GM18909 (cell line): ENCODE results near the gene PSAP.
A peak's percentile ranks its signal among the peaks of the same experiment; 100 is the strongest.

ENCODE experiments used
- ATAC-seq: cut with Tn5 transposase; IDR thresholded peaks from one replicate; pipeline ENCODE4 v1.9.1; 2021; ENCODE audit warnings: mild to moderate bottlenecking; ENCODE audit not compliant: unreplicated experiment, poor library complexity

Gene PSAP

DNA sequence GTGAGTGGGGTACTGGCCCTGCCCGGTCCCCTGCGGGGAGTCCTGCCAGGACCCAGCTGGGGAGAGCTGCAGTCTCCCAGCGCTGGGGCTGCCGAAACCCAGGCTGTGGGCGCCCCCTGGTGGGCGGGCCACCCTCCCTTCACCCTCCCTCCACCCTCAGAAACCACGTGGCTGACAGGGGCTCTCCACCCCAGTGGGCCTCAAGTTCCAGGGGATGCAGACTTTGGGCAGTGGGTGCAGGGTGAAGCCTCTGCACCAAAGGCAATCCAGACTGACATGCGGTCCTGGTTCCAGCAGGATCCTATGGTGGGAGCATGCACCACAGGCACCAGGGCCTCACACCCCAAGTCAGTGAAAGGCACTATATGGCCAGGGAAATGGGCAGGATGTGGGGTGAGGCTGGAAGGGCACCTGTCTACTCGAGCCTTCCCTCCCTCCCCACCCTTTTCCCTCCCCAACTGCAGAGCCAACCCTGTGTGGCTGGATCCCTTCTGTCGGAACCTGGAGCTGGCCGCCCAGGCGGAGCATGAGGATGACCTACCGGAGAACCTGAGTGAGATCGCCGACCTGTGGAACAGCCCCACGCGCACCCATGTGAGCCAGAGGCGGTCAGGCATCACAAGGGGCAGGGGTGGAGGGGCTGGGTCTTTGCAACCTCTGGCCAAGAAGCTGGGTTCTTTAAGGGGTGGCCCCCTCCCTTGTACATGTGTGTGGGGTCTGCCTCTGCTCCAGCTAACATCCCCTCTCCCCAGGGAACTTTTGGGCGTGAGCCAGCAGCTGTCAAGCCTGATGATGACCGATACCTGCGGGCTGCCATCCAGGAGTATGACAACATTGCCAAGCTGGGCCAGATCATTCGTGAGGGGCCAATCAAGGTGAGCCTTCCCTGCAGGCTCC lies 38.8 kb downstream of the PSAP start:
- ATAC-seq = peak; percentile 72

DNA sequence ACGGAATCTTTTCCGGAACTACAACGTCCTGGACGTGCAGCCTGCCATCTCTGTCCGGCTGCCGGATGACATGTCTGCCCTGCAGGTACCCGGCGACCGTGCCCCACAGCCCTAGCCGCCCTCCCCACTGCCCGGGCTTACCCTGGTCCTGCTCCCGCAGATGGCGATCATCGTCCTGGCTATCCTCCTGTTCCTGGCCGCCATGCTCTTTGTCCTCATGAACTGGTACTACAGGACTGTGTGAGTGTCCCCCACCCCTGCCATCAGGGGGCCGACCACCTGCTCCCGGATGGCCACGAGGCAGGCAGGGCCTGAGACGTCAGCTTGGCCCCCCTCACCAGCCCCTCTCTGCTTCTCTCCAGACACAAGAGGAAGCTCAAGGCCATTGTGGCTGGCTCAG lies 39.7 kb downstream of the PSAP start:
- no peak for ATAC-seq

DNA sequence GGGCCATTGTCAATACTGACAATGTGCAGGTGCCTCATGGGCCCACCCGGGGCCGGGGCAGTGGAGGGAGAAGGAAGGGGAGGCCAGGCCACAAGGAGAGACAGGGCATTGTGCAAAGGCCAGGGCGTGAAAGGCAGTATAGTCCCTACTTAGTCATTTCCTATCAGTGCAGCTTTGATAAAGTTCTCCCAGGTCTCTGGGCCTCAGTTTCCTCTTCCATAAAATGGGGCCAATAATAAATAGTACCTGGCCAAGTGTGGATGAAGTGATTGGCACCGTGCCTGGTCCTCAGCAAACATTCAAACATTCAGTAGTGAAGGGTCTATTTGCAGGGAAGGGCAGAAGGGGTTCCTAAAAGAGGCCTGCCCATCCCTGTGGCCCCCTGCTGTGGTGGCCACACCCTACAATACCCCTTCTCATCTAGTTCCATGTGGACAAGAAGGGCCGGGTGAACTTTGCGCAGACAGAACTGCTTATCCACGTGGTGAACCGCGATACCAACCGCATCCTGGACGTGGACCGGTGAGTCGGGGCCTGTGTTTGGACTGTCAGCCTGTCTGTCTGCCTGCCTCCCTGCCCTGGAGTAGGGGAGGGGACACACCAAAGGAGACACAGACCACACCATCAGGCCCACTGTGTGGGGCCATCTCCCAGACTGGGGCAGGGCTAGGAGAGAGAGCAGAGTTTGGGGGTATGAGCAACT lies 40.9 kb downstream of the PSAP start:
- ATAC-seq = no peak

DNA sequence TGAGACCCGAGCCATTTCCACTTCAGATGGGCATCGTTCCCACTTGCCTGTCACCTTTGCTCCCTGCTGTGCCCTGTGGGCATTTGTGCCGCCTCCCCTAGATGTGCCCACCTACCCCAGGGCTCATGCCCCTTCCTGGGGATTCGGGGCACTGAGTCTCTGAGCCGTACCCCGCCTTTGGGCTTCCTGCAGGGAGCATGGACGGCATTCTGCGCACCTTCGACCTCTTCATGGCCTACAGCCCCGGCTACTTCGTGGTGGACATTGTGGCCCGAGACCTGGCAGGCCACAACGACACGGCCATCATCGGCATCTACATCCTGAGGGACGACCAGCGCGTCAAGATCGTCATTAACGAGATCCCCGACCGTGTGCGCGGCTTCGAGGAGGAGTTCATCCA lies 41.4 kb downstream of the PSAP start:
- no peak for ATAC-seq

DNA sequence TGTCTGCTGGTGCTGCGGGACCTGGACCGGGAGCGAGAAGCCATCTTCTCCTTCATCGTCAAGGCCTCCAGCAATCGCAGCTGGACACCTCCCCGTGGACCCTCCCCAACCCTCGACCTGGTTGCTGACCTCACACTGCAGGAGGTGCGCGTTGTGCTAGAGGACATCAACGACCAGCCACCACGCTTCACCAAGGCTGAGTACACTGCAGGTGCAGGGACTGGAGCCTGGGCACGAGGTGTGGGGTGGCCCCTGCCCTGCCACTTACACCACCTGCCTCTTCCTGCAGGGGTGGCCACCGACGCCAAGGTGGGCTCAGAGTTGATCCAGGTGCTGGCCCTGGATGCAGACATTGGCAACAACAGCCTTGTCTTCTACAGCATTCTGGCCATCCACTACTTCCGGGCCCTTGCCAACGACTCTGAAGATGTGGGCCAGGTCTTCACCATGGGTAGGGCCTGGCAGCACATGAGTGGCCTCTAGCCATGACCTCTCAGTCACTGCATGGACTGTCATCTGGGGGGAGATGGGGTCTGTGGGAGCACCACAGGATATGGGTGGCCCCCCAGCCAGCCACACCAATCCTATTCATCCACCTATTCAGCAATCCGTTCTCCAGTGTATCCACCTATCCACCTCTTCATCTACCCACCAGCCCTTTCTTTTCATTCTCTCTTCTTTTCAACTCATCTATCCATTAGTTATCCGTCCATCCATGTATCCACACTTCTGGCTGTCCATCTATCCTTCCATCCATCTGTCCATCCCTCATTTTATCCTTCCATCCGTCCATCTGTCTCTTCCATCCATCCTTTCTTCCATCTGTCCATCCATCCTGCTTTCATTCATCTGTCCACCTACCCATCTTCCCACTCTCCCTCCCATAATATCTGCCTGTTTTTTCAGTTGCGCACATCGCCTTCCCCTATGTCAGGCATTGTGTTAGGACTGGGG lies 43.2 kb downstream of the PSAP start:
- ATAC-seq = no peak

DNA sequence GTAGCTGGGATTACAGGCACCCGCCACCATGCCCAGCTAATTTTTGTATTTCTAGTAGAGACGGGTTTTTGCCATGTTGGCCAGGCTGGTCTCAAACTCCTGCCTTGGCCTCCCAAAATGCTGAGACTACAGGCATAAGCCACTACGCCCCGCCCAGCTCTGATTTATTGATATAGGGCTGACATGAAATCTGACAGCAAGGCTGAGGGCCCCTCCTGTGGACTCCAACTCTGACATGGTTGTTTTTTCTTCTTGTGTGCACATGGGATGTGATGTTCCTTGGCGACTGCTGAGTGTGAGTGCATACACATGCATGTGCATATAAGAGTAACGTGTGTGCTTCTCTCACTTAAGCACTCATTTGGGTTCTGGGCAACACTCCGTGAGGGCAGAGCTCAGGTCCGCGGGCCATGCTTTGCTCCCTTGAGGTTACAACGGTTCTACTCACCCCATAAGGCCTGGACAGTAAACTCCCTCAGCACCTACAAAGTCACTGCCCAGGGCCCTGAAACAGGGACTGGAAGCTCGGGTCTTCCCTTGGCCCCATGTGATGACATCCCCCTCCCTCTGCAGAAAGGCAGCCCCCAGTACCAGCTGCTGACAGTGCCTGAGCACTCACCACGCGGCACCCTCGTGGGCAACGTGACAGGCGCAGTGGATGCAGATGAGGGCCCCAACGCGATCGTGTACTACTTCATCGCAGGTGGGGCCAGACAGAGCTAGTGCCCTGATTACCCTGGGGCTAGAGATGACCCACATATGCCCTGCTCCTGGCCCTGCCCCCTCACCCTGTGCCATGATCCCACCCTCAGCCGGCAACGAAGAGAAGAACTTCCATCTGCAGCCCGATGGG lies 44.1 kb downstream of the PSAP start:
- ATAC-seq = no peak

DNA sequence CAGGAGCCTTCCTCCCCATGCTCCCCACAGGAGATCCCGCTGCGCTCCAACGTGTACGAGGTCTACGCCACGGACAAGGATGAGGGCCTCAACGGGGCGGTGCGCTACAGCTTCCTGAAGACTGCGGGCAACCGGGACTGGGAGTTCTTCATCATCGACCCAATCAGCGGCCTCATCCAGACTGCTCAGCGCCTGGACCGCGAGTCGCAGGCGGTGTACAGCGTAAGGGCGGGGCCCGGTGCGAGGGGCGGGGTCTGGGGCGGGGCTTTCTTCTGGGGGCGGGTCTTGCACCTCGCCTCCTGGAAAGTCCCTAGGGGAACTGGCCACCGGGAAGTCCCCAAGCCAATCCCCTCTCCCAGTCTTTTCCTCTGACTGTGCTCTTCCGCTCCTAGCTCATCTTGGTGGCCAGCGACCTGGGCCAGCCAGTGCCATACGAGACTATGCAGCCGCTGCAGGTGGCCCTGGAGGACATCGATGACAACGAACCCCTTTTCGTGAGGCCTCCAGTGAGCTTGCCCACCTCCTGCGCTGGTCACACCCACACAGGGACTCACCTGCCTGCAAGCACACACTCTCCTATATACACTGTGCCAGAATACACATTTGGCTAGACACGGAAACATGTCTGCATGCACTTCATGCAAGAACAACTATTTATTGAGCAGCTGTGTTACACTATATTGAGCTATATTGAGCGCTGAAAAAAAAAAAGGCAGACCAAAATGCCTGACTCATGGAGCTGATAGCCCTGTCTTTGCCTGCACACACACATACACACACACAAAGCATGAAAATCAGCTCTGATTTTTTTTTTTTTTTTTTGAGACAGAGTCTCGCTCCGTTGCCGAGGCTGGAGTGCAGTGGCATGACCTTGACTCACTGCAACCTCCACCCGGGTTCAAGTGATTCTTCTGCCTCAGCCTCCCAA lies 45.0 kb downstream of the PSAP start:
- ATAC-seq = no peak

DNA sequence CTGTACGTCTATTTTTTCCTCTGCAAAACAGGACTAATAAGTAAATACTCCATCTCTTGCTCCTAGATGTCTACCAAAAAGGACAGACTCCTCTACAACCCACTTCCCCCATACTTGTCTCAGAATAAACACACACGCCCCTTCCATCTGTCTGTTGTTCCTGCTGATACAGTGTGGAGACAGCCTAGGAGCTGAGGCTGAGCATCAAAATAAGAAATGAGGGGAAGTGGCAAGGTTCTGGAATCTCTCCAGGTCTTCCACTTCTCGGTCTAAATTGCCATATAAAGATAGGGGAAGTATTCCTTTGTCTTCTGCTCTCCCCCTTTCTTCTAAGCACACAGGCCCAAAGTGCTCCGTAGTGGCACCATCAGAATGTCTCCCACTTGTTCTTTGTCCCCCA lies 47.0 kb downstream of the PSAP start:
- no peak for ATAC-seq

DNA sequence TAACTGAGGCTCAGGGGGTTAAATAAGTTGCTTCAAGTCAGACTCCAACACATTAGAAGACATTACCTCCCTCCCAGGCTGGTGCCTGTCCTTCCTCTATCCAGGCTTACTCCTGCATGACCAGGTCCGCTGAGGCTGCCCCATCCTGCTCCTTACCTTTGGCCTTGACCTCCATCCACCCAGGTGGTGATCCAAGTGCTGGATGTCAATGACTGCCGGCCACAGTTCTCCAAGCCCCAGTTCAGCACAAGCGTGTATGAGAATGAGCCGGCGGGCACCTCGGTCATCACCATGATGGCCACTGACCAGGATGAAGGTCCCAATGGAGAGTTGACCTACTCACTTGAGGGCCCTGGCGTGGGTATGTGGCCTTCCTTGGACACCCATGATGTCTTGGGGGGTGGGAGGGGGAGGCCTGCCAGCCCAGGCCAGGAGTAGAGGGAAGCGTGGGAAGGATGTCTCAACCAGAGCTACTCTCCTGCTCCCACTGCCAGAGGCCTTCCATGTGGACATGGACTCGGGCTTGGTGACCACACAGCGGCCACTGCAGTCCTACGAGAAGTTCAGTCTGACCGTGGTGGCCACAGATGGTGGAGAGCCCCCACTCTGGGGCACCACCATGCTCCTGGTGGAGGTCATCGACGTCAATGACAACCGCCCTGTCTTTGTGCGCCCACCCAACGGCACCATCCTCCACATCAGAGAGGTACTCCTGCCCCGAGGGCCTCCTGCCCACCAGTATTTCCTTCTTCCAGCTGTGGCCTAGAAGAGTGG lies 48.1 kb downstream of the PSAP start:
- ATAC-seq = no peak

DNA sequence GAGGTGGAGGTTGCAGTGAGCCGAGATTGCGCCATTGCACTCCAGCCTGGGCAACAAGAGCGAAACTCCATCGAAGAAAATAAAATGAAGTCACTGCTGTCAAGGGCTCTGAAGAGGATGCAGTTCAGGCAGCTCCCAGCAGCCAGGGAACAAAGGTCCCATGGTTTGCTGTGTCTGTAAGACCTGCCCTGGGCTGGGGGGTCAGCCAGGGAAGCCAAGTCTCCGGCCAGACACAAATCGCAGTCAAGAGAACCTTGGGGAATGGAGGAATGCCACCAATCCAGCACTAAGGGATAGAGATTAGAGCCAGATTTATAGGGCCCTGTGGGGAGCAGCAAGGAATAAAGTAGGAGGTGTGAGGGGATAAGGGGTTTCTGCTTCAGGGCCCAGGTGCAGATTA lies 48.8 kb downstream of the PSAP start:
- ATAC-seq = no peak

DNA sequence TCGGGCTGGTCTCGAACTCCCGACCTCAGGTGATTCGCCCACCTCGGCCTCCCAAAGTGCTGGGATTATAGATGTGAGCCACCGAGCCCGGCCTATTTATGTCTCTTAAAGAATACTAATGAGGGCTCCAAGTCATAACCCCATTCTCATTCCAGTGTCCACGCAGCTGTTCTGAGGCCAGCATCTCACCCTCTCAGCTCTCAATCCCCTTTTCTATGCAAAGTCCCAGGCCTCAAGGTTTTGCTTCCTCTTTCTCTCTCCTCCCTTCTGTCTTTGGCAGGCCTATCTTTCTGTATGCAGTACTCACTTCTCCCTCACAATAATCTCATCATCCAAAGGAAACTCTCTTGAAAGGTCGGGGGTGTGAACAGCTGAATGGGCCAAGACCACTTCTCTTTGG lies 49.7 kb downstream of the PSAP start:
- ATAC-seq = peak; percentile 79

DNA sequence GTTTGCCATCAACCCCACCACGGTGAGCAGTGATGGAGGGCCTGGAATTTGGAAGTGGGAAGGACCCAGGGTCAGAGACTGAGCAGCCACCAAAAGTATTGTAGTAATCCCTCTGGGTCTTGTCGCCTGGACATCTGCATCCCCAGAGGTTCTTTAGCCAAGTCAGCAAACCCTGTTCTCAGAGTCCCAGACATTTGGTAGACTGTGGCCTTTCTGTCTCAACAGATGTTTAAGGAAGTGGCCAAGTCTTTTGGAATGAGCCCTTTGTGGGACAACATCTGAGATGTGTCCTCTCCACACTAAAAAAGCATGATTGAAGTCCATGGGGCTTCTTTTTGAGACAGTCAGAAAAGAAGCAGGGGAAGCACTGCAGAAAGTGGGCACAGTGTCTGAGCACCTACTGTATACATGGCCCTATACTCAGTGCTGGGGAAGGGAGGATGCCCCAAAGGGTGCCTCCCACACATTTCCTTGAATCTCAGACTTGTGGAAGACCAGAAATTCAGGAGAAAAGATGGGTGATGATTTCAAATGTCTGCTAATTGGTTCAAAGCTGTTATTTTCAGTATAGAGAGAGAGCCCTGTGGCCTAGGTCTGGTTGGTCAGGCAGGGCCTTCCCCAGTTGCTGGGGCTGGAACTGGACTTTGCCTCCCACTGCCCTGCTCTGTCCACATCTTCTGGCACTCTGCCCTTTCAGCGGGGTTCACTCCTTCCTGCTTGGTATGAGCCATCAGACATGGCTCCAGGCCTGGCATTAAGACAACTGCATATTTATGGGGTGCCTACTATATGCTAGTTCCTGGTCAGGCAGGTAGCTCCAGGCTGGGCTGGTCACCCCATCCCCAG lies 51.2 kb downstream of the PSAP start:
- no peak for ATAC-seq

DNA sequence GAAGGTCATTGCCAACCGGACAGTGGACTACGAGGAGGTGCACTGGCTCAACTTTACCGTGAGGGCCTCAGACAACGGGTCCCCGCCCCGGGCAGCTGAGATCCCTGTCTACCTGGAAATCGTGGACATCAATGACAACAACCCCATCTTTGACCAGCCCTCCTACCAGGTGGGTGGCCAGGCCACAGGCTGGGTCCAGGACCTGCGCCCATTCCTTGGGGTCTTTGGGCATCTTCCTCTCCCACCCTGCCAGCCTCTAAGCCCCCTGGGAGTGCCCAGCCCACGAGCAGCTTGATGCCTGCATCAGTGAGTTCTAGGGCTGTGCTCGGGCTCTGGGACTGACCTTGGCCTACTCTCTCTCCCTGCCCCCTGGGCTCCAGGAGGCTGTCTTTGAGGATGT lies 51.9 kb downstream of the PSAP start:
- ATAC-seq = no peak

DNA sequence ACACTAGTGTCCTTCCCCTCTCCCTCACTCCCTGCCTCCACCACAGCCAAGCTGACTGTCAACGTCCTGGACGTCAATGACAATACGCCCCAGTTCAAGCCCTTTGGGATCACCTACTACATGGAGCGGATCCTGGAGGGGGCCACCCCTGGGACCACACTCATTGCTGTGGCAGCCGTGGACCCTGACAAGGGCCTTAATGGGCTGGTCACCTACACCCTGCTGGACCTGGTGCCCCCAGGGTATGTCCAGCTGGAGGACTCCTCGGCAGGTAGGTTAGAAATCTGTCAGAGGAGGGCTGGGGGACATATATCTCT lies 52.8 kb downstream of the PSAP start:
- ATAC-seq = no peak

DNA sequence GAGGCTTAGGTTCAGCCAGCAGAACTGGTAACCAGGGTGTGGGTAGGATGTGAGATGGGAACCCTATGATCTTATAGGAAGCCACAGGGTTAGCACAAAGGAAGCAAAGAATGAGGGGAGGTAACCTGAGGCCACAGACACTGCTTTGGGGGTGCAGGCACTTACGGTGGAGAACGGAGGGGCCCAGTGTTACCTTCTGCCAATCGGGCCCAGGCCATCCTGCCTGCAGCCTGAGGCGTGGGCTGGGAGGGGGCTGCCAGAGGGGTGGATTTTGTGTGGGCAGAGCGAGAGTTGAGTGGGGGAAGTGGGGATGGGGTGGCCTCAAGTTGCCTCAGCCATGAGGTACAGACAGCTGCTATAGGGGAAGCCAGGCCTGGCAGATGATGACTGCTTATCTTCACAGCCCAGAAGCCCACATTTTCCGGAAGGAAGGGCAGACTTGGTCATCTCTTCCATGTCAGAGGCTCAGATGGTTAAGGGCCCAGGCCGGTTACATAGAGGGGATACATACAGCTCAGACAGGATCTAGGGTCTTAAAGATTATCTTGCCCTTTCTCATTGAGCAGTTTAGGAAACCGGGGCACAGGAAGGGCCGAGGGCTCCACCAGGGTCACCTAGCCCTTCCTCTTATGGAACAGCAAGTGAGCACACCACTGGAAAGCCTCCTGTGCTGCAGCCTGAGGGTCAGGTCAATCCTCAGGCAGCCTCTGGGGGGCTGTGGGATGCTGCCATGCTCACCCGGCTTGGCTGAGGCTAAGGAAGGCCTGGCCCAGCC lies 53.3 kb downstream of the PSAP start:
- no peak for ATAC-seq

DNA sequence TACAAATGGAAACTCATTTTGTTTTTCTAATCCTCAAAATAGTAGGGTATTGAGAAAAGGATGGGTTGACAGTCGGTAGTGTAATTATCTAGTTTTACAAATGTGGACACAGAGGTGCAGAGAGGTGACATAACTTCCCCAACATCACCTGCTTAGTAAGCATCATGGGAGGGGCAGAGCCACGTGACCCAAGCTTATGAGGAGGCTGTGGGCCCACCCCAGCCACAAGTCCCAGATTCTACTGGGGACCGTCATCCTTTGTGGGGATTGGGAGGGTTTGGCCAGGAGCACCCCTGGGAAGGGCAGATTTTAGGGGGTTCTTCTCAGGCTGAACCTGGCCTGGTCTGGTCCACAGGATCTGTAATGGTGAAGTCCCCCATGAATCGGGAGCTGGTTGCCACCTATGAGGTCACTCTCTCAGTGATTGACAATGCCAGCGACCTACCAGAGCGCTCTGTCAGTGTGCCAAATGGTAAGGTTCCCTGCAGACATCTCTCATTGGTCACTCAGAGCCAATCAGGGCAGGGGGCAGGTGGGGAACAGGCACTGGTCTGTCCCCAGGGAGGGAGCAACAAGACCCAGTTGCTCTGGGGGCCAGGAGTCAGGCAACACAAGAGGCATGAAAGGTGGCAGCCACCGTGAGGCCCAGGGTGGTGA lies 54.2 kb downstream of the PSAP start:
- no peak for ATAC-seq
